Placental epithelial cell (primary cell): ENCODE measurements around the gene RNFT1. TPM values are rescaled to one million over a fixed set of nuclear protein-coding genes. Genes with fewer than 3 reads are reported as not detected.

Source experiments
- small RNA-seq: library from RNA; depleted of rRNA; stranded (forward); fragments of <200 nt; gene quantifications from one replicate; pipeline ENCODE3, GENCODE V24; 2012
- total RNA-seq: library from RNA; depleted of rRNA; stranded (reverse); fragments of >200 nt; gene quantifications from 2 replicates; pipeline ENCODE4 v1.2.3, GENCODE V29; 2012

The RNFT1 gene
- 20.4 and 21.7 TPM in 2 replicates for total RNA-seq

GRCh38 chr17:59964482-59965328 is at the start of gene RNFT1:
TSS of gene RNFT1 (minus strand) at chr17:59964740. CDS start at chr17:59964663, 77 bp downstream.

Small RNAs within 50 kb of the gene (small RNA-seq; reads per million reads assigned to genes)
- gene RPS29P21, result not detected

Other genes with a start within 250 kb of the RNFT1 start
- gene TUBD1, start 71.8 kb downstream of the RNFT1 start, total RNA-seq, result 5.1 and 9.0 TPM in 2 replicates
- 13.7 and 16.8 TPM in 2 replicates for gene RPS6KB1, start 71.6 kb downstream of the RNFT1 start, total RNA-seq
- 11.4 and 22.0 TPM in 2 replicates for gene HEATR6, start 114.2 kb upstream of the RNFT1 start, total RNA-seq
- gene CA4, start 185.2 kb upstream of the RNFT1 start, total RNA-seq, result not detected in 2 replicates